ENCODE measurements around the gene RAF1.
"Not testable (repeated sequence)": the region's sequence is repeated elsewhere in the genome, so short reads cannot be mapped to it uniquely, and the experiment has no call there.

The RAF1 gene

DNA sequence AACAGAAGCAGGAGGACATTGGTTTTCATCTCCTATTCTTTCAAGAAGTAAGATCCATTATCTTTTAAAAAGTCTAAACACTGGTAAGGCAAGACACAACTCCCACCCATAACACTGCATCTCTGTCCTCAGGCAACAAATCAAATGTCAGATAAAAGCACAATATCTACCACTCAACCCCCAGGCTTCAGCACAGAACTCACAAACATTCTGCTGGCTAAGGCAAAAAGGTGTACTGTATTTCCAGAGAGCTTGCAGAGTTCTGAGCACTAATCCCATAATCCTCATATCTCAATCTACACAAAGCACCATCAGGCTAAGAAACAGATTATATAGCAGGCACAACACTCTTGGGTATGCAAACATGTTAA lies 20.9 kb downstream of the RAF1 start:
- DNase-seq (ENCODE audit: low read depth in 2 of 2, low spot score in 1 of 2): no peak

DNA sequence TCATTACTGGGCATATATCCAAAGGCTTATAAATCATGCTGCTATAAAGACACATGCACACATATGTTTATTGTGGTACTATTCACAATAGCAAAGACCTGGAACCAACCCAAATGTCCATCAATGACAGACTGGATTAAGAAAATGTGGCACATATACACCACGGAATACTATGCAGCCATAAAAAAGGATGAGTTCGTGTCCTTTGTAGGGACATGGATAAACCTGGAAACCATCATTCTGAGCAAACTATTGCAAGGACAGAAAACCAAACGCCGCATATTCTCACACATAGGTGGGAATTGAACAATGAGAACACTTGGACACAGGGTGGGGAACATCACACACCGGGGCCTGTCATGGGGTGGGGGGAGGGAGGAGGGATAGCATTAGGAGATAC lies 23.1 kb downstream of the RAF1 start:
- not testable (repeated sequence) for DNase-seq (ENCODE audit: low read depth in 2 of 2, low spot score in 1 of 2)

- DNase-seq (ENCODE audit: low read depth in 2 of 2, low spot score in 1 of 2): no peak
Observed at GRCh38 chr3:12638105-12638504, 25.8 kb downstream of the RAF1 start.

DNA sequence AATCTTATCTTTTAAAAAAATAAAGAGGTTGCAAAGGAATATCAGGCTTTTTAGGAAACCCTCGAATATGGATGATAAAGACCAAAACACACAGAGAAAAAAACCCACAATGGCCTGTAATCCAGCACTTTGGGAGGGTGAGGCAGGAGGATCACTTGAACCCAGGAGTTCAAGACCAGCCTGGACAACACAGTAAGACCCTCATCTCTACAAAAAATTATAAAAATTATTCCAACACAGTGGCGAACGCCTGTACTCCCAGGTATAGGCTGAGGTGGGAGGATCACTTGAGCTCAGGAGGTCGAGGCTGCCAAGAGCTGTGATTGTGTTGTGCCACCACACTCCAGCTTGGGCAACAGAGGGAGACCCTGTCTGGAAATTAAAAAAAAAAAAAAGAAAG lies 30.8 kb downstream of the RAF1 start:
- DNase-seq (ENCODE audit: low read depth in 2 of 2, low spot score in 1 of 2): no peak

GRCh38 chr3:12632523-12632922 lies 31.4 kb downstream of the RAF1 start:
- no peak for DNase-seq (ENCODE audit: low read depth in 2 of 2, low spot score in 1 of 2)

DNA sequence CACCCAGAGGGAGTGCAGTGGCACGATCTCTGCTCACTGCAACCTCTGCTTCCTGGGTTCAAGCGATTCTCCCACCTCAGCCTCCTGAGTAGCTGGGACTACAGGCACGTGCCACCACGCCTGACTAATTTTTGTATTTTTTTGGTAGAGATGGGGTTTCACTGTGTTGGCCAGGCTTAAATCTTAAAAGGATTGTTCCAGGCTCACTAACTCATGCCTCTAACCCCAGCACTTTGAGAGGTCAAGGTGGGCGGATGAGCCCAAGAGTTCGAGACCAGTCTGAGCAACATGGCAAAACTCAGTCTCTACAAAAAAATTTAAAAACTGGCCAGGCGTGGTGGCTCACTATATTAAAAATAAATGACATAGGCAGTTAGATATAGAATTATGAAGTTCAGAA lies 33.1 kb downstream of the RAF1 start:
- DNase-seq (ENCODE audit: low read depth in 2 of 2, low spot score in 1 of 2): not testable (repeated sequence)

- no peak for DNase-seq (ENCODE audit: low read depth in 2 of 2, low spot score in 1 of 2)
Observed at GRCh38 chr3:12630292-12630691, 33.6 kb downstream of the RAF1 start.

DNA sequence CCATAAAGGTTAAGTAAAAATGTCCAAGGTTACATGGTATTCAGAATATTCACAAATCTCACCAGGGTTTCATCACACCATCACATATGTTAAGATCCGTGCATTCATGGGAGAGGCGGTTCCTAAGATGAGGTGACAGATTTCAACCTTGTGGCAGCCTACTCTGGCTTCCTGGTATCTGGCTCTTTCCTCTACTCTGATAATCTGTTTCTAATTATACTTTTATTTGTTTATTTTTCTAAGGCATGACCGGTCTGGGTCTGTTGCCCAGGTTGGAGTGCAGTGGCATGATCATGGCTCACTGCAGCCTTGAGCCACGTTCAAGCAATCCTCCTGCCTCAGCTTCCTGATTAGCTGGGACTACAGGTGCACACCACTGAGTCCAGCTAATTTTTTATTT lies 34.4 kb downstream of the RAF1 start:
- DNase-seq (ENCODE audit: low read depth in 2 of 2, low spot score in 1 of 2): no peak

GRCh38 chr3:12628813-12629212 lies 35.1 kb downstream of the RAF1 start:
- no peak for DNase-seq (ENCODE audit: low read depth in 2 of 2, low spot score in 1 of 2)

GRCh38 chr3:12627370-12627769 lies 36.5 kb downstream of the RAF1 start:
- no peak for DNase-seq (ENCODE audit: low read depth in 2 of 2, low spot score in 1 of 2)

DNA sequence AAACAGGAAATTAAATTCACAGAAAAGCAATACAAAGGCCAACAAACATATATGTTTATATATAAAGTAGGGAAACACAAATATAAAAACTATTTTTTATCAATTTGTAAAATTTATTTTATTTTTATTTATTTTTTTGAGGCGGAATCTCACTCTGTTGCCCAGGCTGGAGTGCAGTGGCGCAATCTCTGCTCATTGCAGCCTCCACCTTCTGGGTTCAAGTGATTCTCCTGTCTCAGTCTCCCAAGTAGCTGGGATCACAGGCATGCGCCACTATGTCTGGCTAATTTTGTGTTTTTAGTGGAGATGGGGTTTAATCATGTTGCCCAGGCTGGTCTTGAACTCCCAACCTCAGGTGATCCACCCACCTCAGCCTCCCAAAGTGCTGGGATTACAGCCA lies 39.0 kb downstream of the RAF1 start:
- not testable (repeated sequence) for DNase-seq (ENCODE audit: low read depth in 2 of 2, low spot score in 1 of 2)

- no peak for DNase-seq (ENCODE audit: low read depth in 2 of 2, low spot score in 1 of 2)
Observed at GRCh38 chr3:12624056-12624455, 39.9 kb downstream of the RAF1 start.

DNA sequence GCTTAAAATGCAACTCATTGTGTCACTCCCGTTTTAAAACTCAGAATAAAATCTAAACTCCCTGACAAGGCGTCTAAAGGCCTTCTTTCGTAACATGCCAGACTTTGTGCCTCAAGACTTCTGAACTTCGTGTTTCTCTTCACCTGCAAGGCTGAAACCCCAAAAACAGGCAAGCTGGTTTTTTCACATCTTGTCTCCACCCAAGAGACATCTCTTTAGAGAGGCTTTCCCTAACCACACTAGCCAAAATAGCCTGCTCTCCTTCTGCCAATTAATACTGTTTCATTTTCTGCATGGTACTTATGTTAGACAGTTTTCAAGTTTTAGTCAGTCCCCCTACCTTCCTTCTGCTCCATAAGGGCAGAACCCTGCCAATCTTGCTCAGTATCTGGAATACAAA lies 41.6 kb downstream of the RAF1 start:
- no peak for DNase-seq (ENCODE audit: low read depth in 2 of 2, low spot score in 1 of 2)

- DNase-seq (ENCODE audit: low read depth in 2 of 2, low spot score in 1 of 2): no peak
Observed at GRCh38 chr3:12620729-12621128, 43.2 kb downstream of the RAF1 start.

DNA sequence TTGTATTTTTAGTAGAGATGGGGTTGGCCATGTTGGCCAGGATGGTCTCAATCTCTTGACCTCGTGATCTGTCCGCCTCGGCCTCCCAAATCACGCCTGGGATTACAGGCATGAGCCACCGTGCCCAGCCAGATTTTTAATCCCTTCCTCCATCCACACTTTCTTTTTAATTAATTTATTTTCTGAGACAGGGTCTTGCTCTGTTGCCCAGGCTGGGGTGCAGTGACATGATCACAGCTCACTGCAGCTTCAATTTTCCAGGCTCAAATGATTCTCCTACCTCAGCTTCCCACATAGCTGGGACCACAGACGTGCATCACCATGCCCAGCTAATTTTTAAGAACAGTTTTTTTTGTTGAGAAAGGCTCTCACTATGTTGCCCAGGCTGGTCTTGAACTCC lies 43.6 kb downstream of the RAF1 start:
- DNase-seq (ENCODE audit: low read depth in 2 of 2, low spot score in 1 of 2): no peak

DNA sequence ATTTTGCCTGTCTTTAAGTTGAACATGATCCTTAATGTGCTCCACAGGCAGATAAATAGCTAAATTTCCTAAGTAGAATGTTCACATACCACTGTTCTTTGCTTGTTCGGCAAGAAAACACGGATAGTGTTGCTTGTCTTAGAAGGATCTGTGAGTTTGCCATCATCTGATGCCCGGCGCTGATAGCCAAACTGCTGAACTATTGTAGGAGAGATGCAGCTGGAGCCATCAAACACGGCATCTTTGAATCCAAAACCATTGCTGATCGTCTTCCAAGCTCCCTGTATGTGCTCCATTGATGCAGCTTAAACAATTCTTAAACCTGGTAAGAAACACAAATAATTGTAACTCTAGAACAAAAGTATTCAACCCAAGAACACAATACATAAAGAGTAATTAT lies 45.5 kb downstream of the RAF1 start:
- no peak for DNase-seq (ENCODE audit: low read depth in 2 of 2, low spot score in 1 of 2)

DNA sequence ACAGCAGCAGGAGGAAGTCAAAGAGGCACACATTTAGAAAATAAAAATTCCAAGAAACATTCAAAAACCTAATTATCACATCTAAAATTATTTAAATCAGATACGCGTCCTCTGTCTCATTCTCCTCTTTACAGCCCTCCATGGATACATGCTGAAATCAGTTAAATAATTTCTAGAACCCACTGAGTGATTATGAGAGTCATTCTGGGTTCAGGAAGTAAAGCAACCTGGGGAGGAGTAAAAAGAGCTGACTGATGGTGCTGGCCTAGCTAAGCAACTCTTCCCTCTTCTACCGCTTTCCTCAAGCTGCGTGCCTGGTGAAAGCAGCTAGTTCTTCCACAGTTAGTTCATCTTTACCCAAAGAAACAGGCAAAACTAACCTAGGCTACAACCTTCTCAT lies 48.7 kb downstream of the RAF1 start:
- no peak for DNase-seq (ENCODE audit: low read depth in 2 of 2, low spot score in 1 of 2)

- DNase-seq (ENCODE audit: low read depth in 2 of 2, low spot score in 1 of 2): no peak
Observed at GRCh38 chr3:12613250-12613649, 50.7 kb downstream of the RAF1 start.

- DNase-seq (ENCODE audit: low read depth in 2 of 2, low spot score in 1 of 2): no peak
Observed at GRCh38 chr3:12612514-12613226, 51.2 kb downstream of the RAF1 start.

- DNase-seq (ENCODE audit: low read depth in 2 of 2, low spot score in 1 of 2): no peak
Observed at GRCh38 chr3:12611117-12611516, 52.8 kb downstream of the RAF1 start.

DNA sequence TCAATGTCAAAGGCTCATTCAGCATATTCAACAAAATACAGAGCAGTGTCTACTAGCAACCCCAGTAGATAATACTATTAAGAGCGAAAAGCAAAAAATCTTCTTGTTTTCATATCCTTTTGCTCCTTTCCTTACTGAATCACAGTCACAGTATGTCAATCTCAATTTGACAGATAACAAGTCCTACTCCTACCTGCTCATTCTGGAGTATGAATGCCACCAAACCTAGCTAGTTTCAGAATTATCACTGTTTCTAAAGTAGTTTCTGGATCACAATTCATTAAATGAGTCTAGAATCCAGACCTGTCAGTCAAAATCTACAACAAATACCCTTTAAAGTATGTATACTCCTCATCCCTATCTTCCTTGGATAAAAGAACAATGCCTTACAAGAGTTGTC lies 55.5 kb downstream of the RAF1 start:
- no peak for DNase-seq (ENCODE audit: low read depth in 2 of 2, low spot score in 1 of 2)

DNA sequence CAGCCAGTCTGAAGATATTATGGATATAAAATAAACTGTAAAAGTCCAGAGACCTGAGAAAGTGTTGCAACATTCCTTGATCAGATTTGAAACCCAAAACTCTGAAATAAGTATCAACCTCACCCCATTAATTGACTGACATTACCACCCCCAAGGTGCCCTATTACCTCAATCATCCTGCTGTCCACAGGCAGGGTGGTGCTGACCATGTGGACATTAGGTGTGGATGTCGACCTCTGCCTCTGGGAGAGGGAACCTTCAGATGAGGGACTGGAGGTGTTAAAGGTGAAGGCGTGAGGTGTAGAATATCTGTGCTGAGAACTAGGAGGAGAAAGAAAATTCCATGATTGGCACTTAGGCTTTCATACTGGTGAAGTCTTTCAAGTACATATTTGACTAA lies 59.9 kb downstream of the RAF1 start:
- no peak for DNase-seq (ENCODE audit: low read depth in 2 of 2, low spot score in 1 of 2)

- no peak for DNase-seq (ENCODE audit: low read depth in 2 of 2, low spot score in 1 of 2)
Observed at GRCh38 chr3:12601072-12601471, 62.8 kb downstream of the RAF1 start.

DNA sequence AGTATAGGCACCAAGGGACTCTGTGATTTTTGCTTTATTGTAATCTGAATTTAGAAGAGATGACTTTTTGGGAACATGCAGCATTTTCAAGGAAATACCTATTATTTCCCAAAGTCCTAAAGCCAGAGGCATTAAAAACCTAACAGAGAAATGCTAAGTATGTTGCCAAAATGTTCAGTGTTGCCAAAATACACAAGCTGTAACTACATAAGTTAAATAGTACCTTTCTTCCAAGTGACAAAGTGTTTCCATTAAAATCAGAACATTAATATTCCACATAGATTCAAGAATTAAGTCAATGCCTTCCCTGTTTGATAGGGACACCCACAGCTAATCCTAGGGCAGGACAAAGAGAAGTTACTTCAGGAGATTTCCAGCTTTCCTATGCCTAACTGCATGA lies 65.0 kb downstream of the RAF1 start:
- no peak for DNase-seq (ENCODE audit: low read depth in 2 of 2, low spot score in 1 of 2)
